Measurements from ENCODE around the gene PIK3C2G. TPM values are rescaled to one million over a fixed set of nuclear protein-coding genes. Genes with fewer than 3 reads are reported as not detected.

Gene PIK3C2G
- total RNA-seq, 1 experiment from 2014 or later = not detected

DNA sequence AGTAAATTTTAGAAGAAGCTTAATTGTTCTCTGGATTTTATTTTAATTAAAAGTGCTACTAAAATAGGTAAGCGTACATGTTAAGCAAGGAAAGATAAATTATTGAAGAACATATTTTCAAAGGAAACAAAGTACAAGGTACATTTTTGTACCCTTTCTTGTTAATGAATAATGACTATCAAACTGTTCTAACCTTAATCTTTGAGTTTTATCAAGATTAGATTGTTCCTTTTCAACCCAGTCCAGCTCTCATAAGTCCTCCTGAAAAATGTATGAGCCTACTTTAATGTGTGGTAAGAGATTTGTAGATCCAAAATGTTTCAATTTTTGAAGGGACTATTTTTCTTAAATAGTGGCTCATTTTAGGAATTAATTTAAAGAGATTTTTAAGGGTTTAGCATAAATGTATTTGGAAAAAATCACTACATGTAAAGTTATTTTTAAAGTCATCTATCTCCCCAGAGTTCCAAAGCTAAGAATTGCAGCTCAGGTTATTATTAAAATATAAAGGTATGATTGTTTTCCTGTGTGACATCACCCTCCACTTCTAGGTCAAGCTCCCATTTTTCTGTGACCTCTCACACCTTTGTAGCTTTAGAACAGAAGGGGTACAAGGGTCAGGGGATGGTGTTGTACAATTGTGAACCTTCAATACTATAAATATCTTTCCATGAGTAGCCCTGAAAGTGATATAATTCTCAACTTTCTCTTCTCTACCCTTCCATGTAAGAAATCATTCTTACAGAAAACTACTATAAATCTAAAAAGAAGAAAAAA is 1.2 kb upstream of the PIK3C2G start:
- Histone ChIP-seq H2BK20ac (ENCODE audit: low read depth, low read length, poor library complexity, severe bottlenecking) (no peak overlapping the region), H2AK5ac (ENCODE audit: insufficient read length, low read length) (no peak overlapping the region), H2BK120ac (ENCODE audit: low read depth, low read length, poor library complexity, severe bottlenecking) (no peak overlapping the region), H2BK12ac (ENCODE audit: insufficient read length, low read depth, low read length) (no peak overlapping the region), H2AFZ (ENCODE audit: low read length) (no peak overlapping the region), H4K8ac (replicated peaks; ENCODE audit: insufficient read length, low read depth, low read length) (no peak overlapping the region), H4K5ac (ENCODE audit: insufficient read length, low read depth, low read length) (no peak overlapping the region), H3K27me3 (ENCODE audit: insufficient read depth, low read length) (no peaks in the 10 kb centered on the region), H2BK15ac (ENCODE audit: low read depth, low read length) (no peak overlapping the region), H3K4me1 (ENCODE audit: insufficient read depth, low read length) (0 out of 2 replicates have a peak, but pooled peaks cover 2% of the 10 kb centered on the region), H3K18ac (ENCODE audit: insufficient read length, low read depth, low read length) (no peak overlapping the region), H2BK5ac (ENCODE audit: insufficient read length, low read length) (no peak overlapping the region), H3T11ph (ENCODE audit: low read length) (no peak overlapping the region), H4K20me1 (ENCODE audit: control insufficient read depth, insufficient read depth, insufficient read length) (no peaks in the 10 kb centered on the region), H3K23ac (ENCODE audit: insufficient read length, low read depth, low read length) (no peak overlapping the region), H3K27ac (ENCODE audit: insufficient read length, low read depth, low read length) (no peak overlapping the region), H3K56ac (ENCODE audit: insufficient read length, low read depth, low read length) (no peak overlapping the region), H3K14ac (ENCODE audit: insufficient read depth, low read length) (no peak overlapping the region), H3K9me3 (ENCODE audit: control insufficient read depth, low read depth, low read length) (no peaks in the 10 kb centered on the region), H3K23me2 (ENCODE audit: insufficient read length, low read depth, low read length, poor library complexity, severe bottlenecking) (no peaks in the 10 kb centered on the region), H3K79me1 (ENCODE audit: insufficient read depth, low read depth, low read length, poor library complexity, severe bottlenecking) (no peaks in the 10 kb centered on the region), H4K91ac (ENCODE audit: insufficient read length, low read depth, low read length) (no peak overlapping the region), H3K79me2 (ENCODE audit: insufficient read depth, low read length) (no peaks in the 10 kb centered on the region), H3K4me2 (ENCODE audit: insufficient read depth, insufficient read length, low read length) (no peak overlapping the region), H3K9ac (ENCODE audit: extremely low read depth, insufficient read length, low read length) (no peak overlapping the region), H3K4ac (ENCODE audit: low read depth, low read length) (no peak overlapping the region)
- TF ChIP-seq, protein P1, sequence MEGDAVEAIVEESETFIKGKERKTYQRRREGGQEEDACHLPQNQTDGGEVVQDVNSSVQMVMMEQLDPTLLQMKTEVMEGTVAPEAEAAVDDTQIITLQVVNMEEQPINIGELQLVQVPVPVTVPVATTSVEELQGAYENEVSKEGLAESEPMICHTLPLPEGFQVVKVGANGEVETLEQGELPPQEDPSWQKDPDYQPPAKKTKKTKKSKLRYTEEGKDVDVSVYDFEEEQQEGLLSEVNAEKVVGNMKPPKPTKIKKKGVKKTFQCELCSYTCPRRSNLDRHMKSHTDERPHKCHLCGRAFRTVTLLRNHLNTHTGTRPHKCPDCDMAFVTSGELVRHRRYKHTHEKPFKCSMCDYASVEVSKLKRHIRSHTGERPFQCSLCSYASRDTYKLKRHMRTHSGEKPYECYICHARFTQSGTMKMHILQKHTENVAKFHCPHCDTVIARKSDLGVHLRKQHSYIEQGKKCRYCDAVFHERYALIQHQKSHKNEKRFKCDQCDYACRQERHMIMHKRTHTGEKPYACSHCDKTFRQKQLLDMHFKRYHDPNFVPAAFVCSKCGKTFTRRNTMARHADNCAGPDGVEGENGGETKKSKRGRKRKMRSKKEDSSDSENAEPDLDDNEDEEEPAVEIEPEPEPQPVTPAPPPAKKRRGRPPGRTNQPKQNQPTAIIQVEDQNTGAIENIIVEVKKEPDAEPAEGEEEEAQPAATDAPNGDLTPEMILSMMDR (conservative IDR thresholded peaks at IDR 0.05) = no peak
- WGBS (ENCODE audit: extremely low coverage, insufficient read length, low lambda C conversion rate) = no CpG with 5 or more reads among the region's 1 CpG
- no peak overlapping the region for H3K4me3 Mint-ChIP-seq
- H3K36me3 Mint-ChIP-seq (ENCODE audit: insufficient read depth in 1 of 3, low read depth in 3 of 3) = no peaks in the 10 kb centered on the region
- no peak for DNase-seq
- no peaks in the 10 kb centered on the region for H3K9me3 Mint-ChIP-seq
- no peak overlapping the region for H3K27ac Mint-ChIP-seq
- H3K27me3 Mint-ChIP-seq (ENCODE audit: low read depth) = no peaks in the 10 kb centered on the region
- peaks cover 6 to 12% of the 10 kb centered on the region in 2 experiments for H3K4me1 Mint-ChIP-seq
